Panc1 (cell line): ENCODE data around the gene MAP3K13. TPM values are rescaled to one million over a fixed set of nuclear protein-coding genes. Genes with fewer than 3 reads are reported as not detected.

Experiments
- ATAC-seq: fragments of 200-7000 bp; cut with Tn5 transposase; 2 replicates; pipeline ENCODE4 v1.9.1; 2020; ENCODE audit warnings: mild to moderate bottlenecking, moderate library complexity
- BruUV-seq: library from RNA; stranded (reverse); fragments of 400-500 nt; replicated peaks from 2 replicates; lab custom pipeline; 2021; lab: Mats Ljungman, UMichigan
- CTCF ChIA-PET: fragments of 300-600 bp; sonication (Branson Sonifier 250); formaldehyde crosslinking; loops from one replicate; lab custom pipeline; 2022; ENCODE audit warnings: antibody characterized with exemption; lab: Charles Lee
- POLR2A ChIA-PET: fragments of 300-600 bp; sonication (Branson Sonifier 250); formaldehyde crosslinking; loops from one replicate; lab custom pipeline; 2022; ENCODE audit warnings: antibody characterized with exemption; lab: Charles Lee
- DNase-seq: peaks from one replicate; pipeline ENCODE4 v3.0.0-alpha.2; 2010; ENCODE audit warnings: low read depth, low spot score
- H3K27ac ChIP-seq: 2 replicates; pipeline ENCODE4 v1.5.1; 2011; ENCODE audit warnings: mild to moderate bottlenecking, low read length, inconsistent platforms
- H3K27me3 ChIP-seq: fragments of 200-500 bp; sonication (Bioruptor generic); 2 replicates; pipeline ENCODE4 v1.6.0; 2014; ENCODE audit warnings: low read length, inconsistent platforms; ENCODE audit not compliant: control insufficient read depth, insufficient read depth
- H3K36me3 ChIP-seq: fragments of 200-500 bp; sonication (Bioruptor generic); 2 replicates; pipeline ENCODE4 v1.5.1; 2014; ENCODE audit warnings: inconsistent platforms, mild to moderate bottlenecking, low read length, moderate library complexity; ENCODE audit not compliant: control insufficient read depth, insufficient read depth
- H3K4me1 ChIP-seq: 2 replicates; pipeline ENCODE4 v1.5.1; 2011; ENCODE audit warnings: inconsistent platforms, mild to moderate bottlenecking, low read length, moderate library complexity; ENCODE audit not compliant: control insufficient read depth, insufficient read depth
- H3K4me3 ChIP-seq, 2 experiments: 2 replicates each; pipeline ENCODE4 v1.5.1; 2011 to 2012; ENCODE audit warnings: low read depth in 2 of 2, low read length in 2 of 2, mild to moderate bottlenecking in 2 of 2, inconsistent platforms in 1 of 2, moderate library complexity in 1 of 2
- H3K9me3 ChIP-seq: fragments of 200-500 bp; sonication (Bioruptor generic); 2 replicates; pipeline ENCODE4 v1.5.1; 2014; ENCODE audit warnings: low read depth, mild to moderate bottlenecking, inconsistent platforms, low read length, moderate library complexity; ENCODE audit not compliant: control insufficient read depth, insufficient read depth
- CTCF ChIP-seq: fragments of 450-650 bp; IDR thresholded peaks from 2 replicates; pipeline ENCODE4 v1.5.1; 2017; ENCODE audit warnings: mild to moderate bottlenecking
- POLR2AphosphoS5 ChIP-seq: IDR thresholded peaks from 2 replicates; pipeline ENCODE4 v1.6.1; 2012; ENCODE audit warnings: mild to moderate bottlenecking, low read depth, low read length, moderate library complexity
- REST ChIP-seq, 2 experiments: IDR thresholded peaks; 2 replicates each; pipeline ENCODE4 v1.6.1; 2011 to 2012; ENCODE audit warnings: low read depth in 2 of 2, control low read depth in 1 of 2, low read length in 1 of 2, mild to moderate bottlenecking in 1 of 2, moderate library complexity in 1 of 2; ENCODE audit not compliant: insufficient read depth in 1 of 2
- SIN3A ChIP-seq: IDR thresholded peaks from 2 replicates; pipeline ENCODE4 v1.6.1; 2012; ENCODE audit warnings: low read depth, mild to moderate bottlenecking, low read length, moderate library complexity, borderline replicate concordance; ENCODE audit not compliant: insufficient read depth
- TCF7L2 ChIP-seq: IDR thresholded peaks from 2 replicates; pipeline ENCODE4 v1.6.1; 2011; ENCODE audit warnings: mild to moderate bottlenecking, low read depth, low read length, inconsistent platforms
- in situ Hi-C: cut with HindIII; loops from 2 replicates; pipeline ENCODE4 v1.10.0; 2016; ENCODE audit warnings: low sequenced_read_pairs, low pct_unique_long_range_greater_than_20kb
- intact Hi-C: fragments of 100-400 bp; cut with micrococcal nuclease; formaldehyde crosslinking; loops from one replicate; pipeline ENCODE4 v1.10.0; 2022; ENCODE audit not compliant: unreplicated experiment
- total RNA-seq: library from RNA; stranded (reverse); gene quantifications from one replicate; pipeline ENCODE4 v1.2.1, GENCODE V29; 2021; ENCODE audit not compliant: unreplicated experiment

MAP3K13 gene
- total RNA-seq, 1 experiment from 2014 or later = 26.6 TPM

GRCh38 chr3:185420762-185421161 is 57.8 kb downstream of the MAP3K13 start:
- no peaks in the 10 kb centered on the region for H3K9me3 ChIP-seq
- in situ Hi-C loops = no loop called here
- TF ChIP-seq REST (IDR thresholded peaks at IDR 0.05; ENCODE audit: insufficient read depth in 1 of 2, low read depth in 2 of 2, low read length in 1 of 2) (no peak), SIN3A (no peak), TCF7L2 (no peak), POLR2AphosphoS5 (no peak), CTCF (no peak)
- ChIA-PET POLR2A (no interaction called here), CTCF (no interaction called here)
- BruUV-seq = no TSS peak
- no peak overlapping the region for H3K27ac ChIP-seq
- peaks cover 10% of the 10 kb centered on the region; the same call in 1 of the 2 replicates for H3K4me1 ChIP-seq
- ATAC-seq = no peak
- H3K27me3 ChIP-seq = no peaks in the 10 kb centered on the region
- no peaks in the 10 kb centered on the region for H3K36me3 ChIP-seq
- no peak overlapping the region; a peak in 1 of 4 replicates for H3K4me3 ChIP-seq
- DNase-seq = no peak
- intact Hi-C loops = no loop called here

GRCh38 chr3:185421577-185422232 is 58.8 kb downstream of the MAP3K13 start:
- ATAC-seq = no peak
- in situ Hi-C loops = no loop called here
- Histone ChIP-seq H3K4me3 (no peak overlapping the region), H3K36me3 (no peaks in the 10 kb centered on the region), H3K27ac (no peak overlapping the region), H3K9me3 (no peaks in the 10 kb centered on the region), H3K4me1 (peaks cover 10% of the 10 kb centered on the region; the same call in 1 of the 2 replicates), H3K27me3 (no peaks in the 10 kb centered on the region)
- no TSS peak for BruUV-seq
- TF ChIP-seq CTCF (no peak), REST (IDR thresholded peaks at IDR 0.05; ENCODE audit: insufficient read depth in 1 of 2, low read depth in 2 of 2, low read length in 1 of 2) (no peak)
- ChIA-PET CTCF (no interaction called here), POLR2A (interaction anchor here (0.7 kb wide), 1 partner anchor 401 kb away, joined by 3 read pairs; no protein-coding TSS in a partner anchor)
- no peak for DNase-seq
- intact Hi-C loops = no loop called here
